Omental fat pad (tissue), 4 donors: ENCODE data around the gene TEAD3. TPM values are rescaled to one million over a fixed set of nuclear protein-coding genes. Genes with fewer than 3 reads are reported as not detected.
"Not testable (repeated sequence)": the region's sequence is repeated elsewhere in the genome, so short reads cannot be mapped to it uniquely, and the experiment has no call there.

Experiments
- ATAC-seq: fragments of 150-250 bp; one replicate; pipeline ENCODE4 v1.9.1; 2016; ENCODE audit warnings: mild to moderate bottlenecking, moderate library complexity; ENCODE audit not compliant: low FRiP score
- DNase-seq: peaks from one replicate; pipeline ENCODE4 v3.0.0-alpha.2; 2019; ENCODE audit warnings: low spot score
- CTCF ChIP-seq, 3 donors: fragments of 450-650 bp; IDR thresholded peaks; one replicate each; pipeline ENCODE4 v1.5.1; 2016 to 2017; ENCODE audit warnings: antibody characterized with exemption in 3 of 3, mild to moderate bottlenecking in 3 of 3, moderate library complexity in 2 of 3
- total RNA-seq, 4 donors: library from RNA; depleted of rRNA; stranded (reverse); fragments of >200 nt; gene quantifications; one replicate each; pipeline ENCODE4 v1.1.0, GENCODE V29; 2016

TEAD3 gene
- total RNA-seq, 4 donors from 2014 or later, result 8.2 to 16.0 (median 14.2) TPM

- DNase-seq (no peak), ATAC-seq (no peak)
- TF ChIP-seq CTCF (IDR thresholded peaks at IDR 0.05), result no peak
Observed at GRCh38 chr6:35436071-35436857, 60.6 kb downstream of the TEAD3 start.

- ATAC-seq (no peak), DNase-seq (no peak)
- TF ChIP-seq CTCF (IDR thresholded peaks at IDR 0.05), result no peak
Observed at GRCh38 chr6:35435074-35435837, 61.6 kb downstream of the TEAD3 start.

GRCh38 chr6:35432702-35433101 is 64.2 kb downstream of the TEAD3 start:
- not testable (repeated sequence) for ATAC-seq, DNase-seq

- no peak for DNase-seq
- no peak for TF ChIP-seq CTCF (IDR thresholded peaks at IDR 0.05)
- peak; percentile 39 for ATAC-seq
Observed at GRCh38 chr6:35432291-35432690, 64.6 kb downstream of the TEAD3 start.

GRCh38 chr6:35429463-35429862 is 67.4 kb downstream of the TEAD3 start:
- DNase-seq (no peak), ATAC-seq (no peak)
- no peak for TF ChIP-seq CTCF (IDR thresholded peaks at IDR 0.05)

- no peak for DNase-seq
- no peak for ATAC-seq
- no peak for TF ChIP-seq CTCF (IDR thresholded peaks at IDR 0.05)
Observed at GRCh38 chr6:35428421-35429149, 68.3 kb downstream of the TEAD3 start.

- TF ChIP-seq CTCF (IDR thresholded peaks at IDR 0.05), result no peak
- DNase-seq (no peak), ATAC-seq (no peak)
Observed at GRCh38 chr6:35427851-35428321, 69.0 kb downstream of the TEAD3 start.
